Activated CD8-positive, alpha-beta memory T cell treated with anti-CD3 and anti-CD28 coated beads, Interleukin-2, amount 50 U/mL, for 1 hour (primary cell): Measurements from ENCODE around the gene MICA.

Source experiments
- DNase-seq: peaks from one replicate; pipeline ENCODE4 v3.0.0-alpha.2; 2020; ENCODE audit errors: extremely low read depth

Gene MICA

GRCh38 chr6:31460361-31461025 is 57.1 kb downstream of the MICA start:
- DNase-seq = no peak

GRCh38 chr6:31462026-31462963 is 58.9 kb downstream of the MICA start:
- no peak for DNase-seq

DNA sequence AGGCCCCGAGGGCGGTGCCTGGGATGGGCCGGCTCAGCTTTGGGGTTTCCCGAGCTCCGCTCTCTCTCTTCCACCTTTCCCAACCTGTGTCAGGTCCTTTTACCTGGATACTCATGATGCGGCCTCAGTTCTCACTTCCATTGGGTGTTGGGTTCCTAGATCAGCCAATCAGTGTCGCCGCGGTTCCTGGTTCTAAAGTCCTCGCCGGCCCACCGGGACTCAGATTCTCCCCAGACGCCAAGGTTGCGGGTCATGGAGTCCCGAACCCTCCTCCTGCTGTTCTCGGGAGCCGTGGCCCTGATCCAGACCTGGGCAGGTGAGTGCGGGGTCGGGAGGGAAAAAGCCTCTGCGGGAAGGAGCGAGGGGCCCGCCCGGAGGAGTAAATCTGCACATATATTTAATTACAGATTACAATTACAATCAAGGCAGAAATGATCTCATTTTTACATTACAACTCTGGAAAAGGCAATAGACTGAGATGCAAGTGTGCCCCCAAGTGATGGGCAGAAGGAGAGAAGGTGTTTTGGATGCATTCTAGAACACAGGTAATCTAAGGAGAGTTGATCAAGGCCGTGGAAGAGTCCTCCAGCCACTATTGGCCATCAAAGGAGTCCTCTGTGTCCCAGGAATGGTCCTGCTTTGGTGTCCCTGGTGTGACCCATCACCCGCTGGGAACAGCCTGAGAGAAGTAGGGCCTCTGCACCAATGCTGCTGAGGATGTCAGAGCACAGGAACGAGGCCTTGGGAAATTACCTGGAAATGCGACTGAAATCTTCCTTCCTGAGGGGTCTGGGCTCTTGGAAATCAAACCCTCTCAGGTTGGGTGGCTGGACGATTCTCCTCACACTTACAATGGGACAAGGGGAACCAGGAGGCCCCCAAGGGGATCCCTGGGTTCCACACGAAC is 59.8 kb downstream of the MICA start:
- DNase-seq = peak; percentile 84

GRCh38 chr6:31464252-31465184 is 61.1 kb downstream of the MICA start:
- no peak for DNase-seq
